WTC11 (cell line): Measurements from ENCODE around the gene SPG11. TPM values are rescaled to one million over a fixed set of nuclear protein-coding genes. Genes with fewer than 3 reads are reported as not detected.
"Not testable (repeated sequence)": the region's sequence is repeated elsewhere in the genome, so short reads cannot be mapped to it uniquely, and the experiment has no call there.

ENCODE experiments used
- ATAC-seq: fragments of 200-7000 bp; cut with Tn5 transposase; 2 replicates; pipeline ENCODE4 v1.10.0; 2021; ENCODE audit warnings: mild to moderate bottlenecking, moderate library complexity
- CTCF ChIA-PET: fragments of 300-600 bp; sonication (Branson Sonifier 250); formaldehyde crosslinking; loops from one replicate; lab custom pipeline; 2021; ENCODE audit warnings: antibody characterized with exemption; lab: Charles Lee
- POLR2A ChIA-PET: fragments of 350-600 bp; sonication (Branson Sonifier 250); formaldehyde crosslinking; loops from one replicate; lab custom pipeline; 2021; ENCODE audit warnings: antibody characterized with exemption; lab: Charles Lee
- DNase-seq: peaks from one replicate; pipeline ENCODE4 v3.0.0; 2021; ENCODE audit warnings: low spot score
- H3K27ac Mint-ChIP-seq: 2 replicates; pipeline ENCODE4 v1.8.0; 2021; ENCODE audit warnings: mixed read lengths
- H3K27me3 Mint-ChIP-seq: 2 replicates; pipeline ENCODE4 v1.8.0; 2021; ENCODE audit warnings: low read depth, mild to moderate bottlenecking, moderate library complexity, mixed read lengths
- H3K36me3 Mint-ChIP-seq: 2 replicates; pipeline ENCODE4 v1.8.0; 2021; ENCODE audit warnings: mixed read lengths
- H3K4me1 Mint-ChIP-seq: 2 replicates; pipeline ENCODE4 v1.8.0; 2022; ENCODE audit warnings: mixed read lengths
- H3K4me3 Mint-ChIP-seq: 2 replicates; pipeline ENCODE4 v1.8.0; 2021; ENCODE audit warnings: mild to moderate bottlenecking, moderate library complexity, mixed read lengths
- H3K9me3 Mint-ChIP-seq: 2 replicates; pipeline ENCODE4 v1.8.0; 2021; ENCODE audit warnings: mixed read lengths
- CREM ChIP-seq: sonication (generic); formaldehyde crosslinking; IDR thresholded peaks from 2 replicates; pipeline ENCODE4 v1.8.1; 2022; ENCODE audit warnings: mild to moderate bottlenecking, missing genetic modification reagents, moderate library complexity
- FOXJ3 ChIP-seq: sonication (generic); formaldehyde crosslinking; IDR thresholded peaks from 2 replicates; pipeline ENCODE4 v1.9.0; 2021; ENCODE audit warnings: missing genetic modification reagents, mild to moderate bottlenecking, borderline replicate concordance
- GABPB1 ChIP-seq: sonication (generic); formaldehyde crosslinking; IDR thresholded peaks from 2 replicates; pipeline ENCODE4 v1.8.1; 2023; ENCODE audit warnings: mild to moderate bottlenecking, missing genetic modification reagents
- KAT7 ChIP-seq: sonication (generic); formaldehyde crosslinking; IDR thresholded peaks from 2 replicates; pipeline ENCODE4 v1.8.1; 2023; ENCODE audit warnings: missing genetic modification reagents, mild to moderate bottlenecking, borderline replicate concordance
- NFYB ChIP-seq: sonication (generic); formaldehyde crosslinking; conservative IDR thresholded peaks from 2 replicates; pipeline ENCODE4 v1.8.0; 2022; ENCODE audit warnings: low read depth, missing genetic modification reagents
- SMAD4 ChIP-seq: sonication (generic); formaldehyde crosslinking; IDR thresholded peaks from 2 replicates; pipeline ENCODE4 v1.8.0; 2022; ENCODE audit warnings: mild to moderate bottlenecking, missing genetic modification reagents
- TEAD1 ChIP-seq: sonication (generic); formaldehyde crosslinking; IDR thresholded peaks from 2 replicates; pipeline ENCODE4 v1.8.0; 2022; ENCODE audit warnings: mild to moderate bottlenecking, missing genetic modification reagents
- TEAD4 ChIP-seq: sonication (generic); formaldehyde crosslinking; IDR thresholded peaks from 2 replicates; pipeline ENCODE4 v1.8.0; 2022; ENCODE audit warnings: mild to moderate bottlenecking, missing genetic modification reagents
- ZNF219 ChIP-seq: sonication (generic); formaldehyde crosslinking; IDR thresholded peaks from 2 replicates; pipeline ENCODE4 v1.8.0; 2023; ENCODE audit warnings: missing genetic modification reagents, mild to moderate bottlenecking, borderline replicate concordance
- ZNF317 ChIP-seq: sonication (generic); formaldehyde crosslinking; IDR thresholded peaks from 2 replicates; pipeline ENCODE4 v1.8.1; 2023; ENCODE audit warnings: low read depth, mild to moderate bottlenecking, moderate library complexity, missing genetic modification reagents, borderline replicate concordance
- total RNA-seq: library from RNA; stranded (reverse); gene quantifications from 3 replicates; pipeline ENCODE4 v1.2.3, GENCODE V29; 2021
- TF ChIP-seq, protein P1 (sequence below): sonication (generic); formaldehyde crosslinking; IDR thresholded peaks from 2 replicates; pipeline ENCODE4 v1.8.0; 2022; ENCODE audit warnings: mild to moderate bottlenecking, missing genetic modification reagents
- TF ChIP-seq, protein P2 (sequence below): sonication (generic); formaldehyde crosslinking; IDR thresholded peaks from 2 replicates; pipeline ENCODE4 v1.8.1; 2023; ENCODE audit warnings: mild to moderate bottlenecking, missing genetic modification reagents, borderline replicate concordance
- TF ChIP-seq, protein P3 (sequence below): sonication (generic); formaldehyde crosslinking; IDR thresholded peaks from 2 replicates; pipeline ENCODE4 v1.8.0; 2022; ENCODE audit warnings: missing genetic modification reagents
- TF ChIP-seq, protein P4 (sequence below): sonication (generic); formaldehyde crosslinking; IDR thresholded peaks from 2 replicates; pipeline ENCODE4 v1.8.1; 2023; ENCODE audit warnings: mild to moderate bottlenecking, moderate library complexity, missing genetic modification reagents
- TF ChIP-seq, protein P5 (sequence below): sonication (generic); formaldehyde crosslinking; IDR thresholded peaks from 2 replicates; pipeline ENCODE4 v1.8.0; 2023; ENCODE audit warnings: missing genetic modification reagents, mild to moderate bottlenecking, borderline replicate concordance

Gene SPG11
- total RNA-seq, 1 experiment from 2014 or later = 46.4 TPM

DNA sequence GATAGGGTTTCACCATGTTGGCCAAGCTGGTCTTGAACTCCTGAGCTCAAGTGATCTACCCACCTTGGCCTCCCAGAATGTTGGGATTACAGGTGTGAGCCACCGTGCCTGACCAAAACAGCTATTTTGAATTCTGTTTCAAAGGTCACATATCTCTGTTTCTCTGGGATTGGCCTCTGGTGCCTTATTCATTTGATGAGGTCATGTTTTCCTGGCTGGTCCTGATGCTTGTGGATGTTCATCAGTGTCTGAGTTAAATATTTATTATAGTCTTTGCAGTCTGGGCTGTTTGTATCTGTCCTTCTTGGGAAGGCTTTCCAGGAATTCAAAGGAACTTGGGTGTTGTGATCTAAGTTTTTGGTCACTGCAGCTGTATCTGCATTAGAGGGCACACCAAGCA, 42.5 kb upstream of the SPG11 start (continued):
- TF ChIP-seq GABPB1 (CRISPR knock-in tag) = no peak

DNA sequence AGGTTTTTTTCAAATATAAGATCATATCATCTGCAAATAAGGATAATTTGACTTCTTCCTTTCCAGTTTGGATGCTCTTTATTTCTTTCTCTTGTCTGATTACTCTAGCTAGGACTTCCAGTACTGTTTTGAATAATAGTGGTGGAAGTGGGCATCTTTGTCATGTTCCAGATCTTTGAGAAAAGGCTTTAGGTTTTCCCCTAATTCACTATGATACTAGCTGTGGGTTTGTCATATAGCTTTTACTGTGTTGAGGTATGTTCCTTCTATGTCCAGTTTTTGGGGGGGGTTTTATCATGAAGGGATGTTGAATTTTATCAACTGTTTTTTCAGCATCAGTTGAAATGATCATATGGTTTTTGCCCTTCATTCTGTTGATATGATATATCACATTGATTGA, 37.2 kb upstream of the SPG11 start:
- POLR2A ChIA-PET, DNase-seq, H3K36me3 Mint-ChIP-seq, CTCF ChIA-PET, H3K27ac Mint-ChIP-seq, ATAC-seq, H3K4me1 Mint-ChIP-seq, H3K4me3 Mint-ChIP-seq: not testable (repeated sequence)
- Mint-ChIP-seq H3K9me3 (peaks cover 45% of the 10 kb centered on the region), H3K27me3 (peaks cover 13% of the 10 kb centered on the region; the same call in 1 of the 2 replicates)

DNA sequence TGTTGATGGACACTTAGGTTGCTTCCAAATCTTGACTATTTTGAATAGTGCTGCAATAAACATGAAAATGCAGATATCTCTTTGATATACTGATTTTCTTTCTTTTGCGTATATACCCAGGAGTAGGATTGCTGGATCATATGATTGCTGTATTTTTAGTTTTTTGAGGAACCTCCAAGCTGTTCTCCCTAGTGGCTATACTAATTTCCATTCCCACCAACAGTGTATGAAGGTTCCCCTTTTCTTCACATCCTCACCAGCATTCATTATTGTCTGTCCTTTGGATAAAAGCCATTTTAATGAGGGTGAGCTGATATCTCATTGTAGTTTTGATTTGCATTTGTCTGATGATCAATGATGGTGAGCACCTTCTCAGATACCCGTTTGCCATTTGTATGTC, 35.2 kb upstream of the SPG11 start:
- Mint-ChIP-seq H3K27ac (no peak overlapping the region), H3K4me1 (no peaks in the 10 kb centered on the region), H3K27me3 (peaks cover 13% of the 10 kb centered on the region; the same call in 1 of the 2 replicates), H3K36me3 (no peaks in the 10 kb centered on the region), H3K9me3 (peaks cover 34% of the 10 kb centered on the region), H3K4me3 (no peak overlapping the region)
- TF ChIP-seq TEAD1 (no peak), ZNF219 (no peak), TEAD4 (no peak), ZNF317 (CRISPR knock-in tag) (no peak), CREM (CRISPR knock-in tag) (no peak), SMAD4 (CRISPR knock-in tag) (no peak)
- TF ChIP-seq, protein P1, sequence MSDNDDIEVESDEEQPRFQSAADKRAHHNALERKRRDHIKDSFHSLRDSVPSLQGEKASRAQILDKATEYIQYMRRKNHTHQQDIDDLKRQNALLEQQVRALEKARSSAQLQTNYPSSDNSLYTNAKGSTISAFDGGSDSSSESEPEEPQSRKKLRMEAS = no peak
- TF ChIP-seq, protein P2, sequence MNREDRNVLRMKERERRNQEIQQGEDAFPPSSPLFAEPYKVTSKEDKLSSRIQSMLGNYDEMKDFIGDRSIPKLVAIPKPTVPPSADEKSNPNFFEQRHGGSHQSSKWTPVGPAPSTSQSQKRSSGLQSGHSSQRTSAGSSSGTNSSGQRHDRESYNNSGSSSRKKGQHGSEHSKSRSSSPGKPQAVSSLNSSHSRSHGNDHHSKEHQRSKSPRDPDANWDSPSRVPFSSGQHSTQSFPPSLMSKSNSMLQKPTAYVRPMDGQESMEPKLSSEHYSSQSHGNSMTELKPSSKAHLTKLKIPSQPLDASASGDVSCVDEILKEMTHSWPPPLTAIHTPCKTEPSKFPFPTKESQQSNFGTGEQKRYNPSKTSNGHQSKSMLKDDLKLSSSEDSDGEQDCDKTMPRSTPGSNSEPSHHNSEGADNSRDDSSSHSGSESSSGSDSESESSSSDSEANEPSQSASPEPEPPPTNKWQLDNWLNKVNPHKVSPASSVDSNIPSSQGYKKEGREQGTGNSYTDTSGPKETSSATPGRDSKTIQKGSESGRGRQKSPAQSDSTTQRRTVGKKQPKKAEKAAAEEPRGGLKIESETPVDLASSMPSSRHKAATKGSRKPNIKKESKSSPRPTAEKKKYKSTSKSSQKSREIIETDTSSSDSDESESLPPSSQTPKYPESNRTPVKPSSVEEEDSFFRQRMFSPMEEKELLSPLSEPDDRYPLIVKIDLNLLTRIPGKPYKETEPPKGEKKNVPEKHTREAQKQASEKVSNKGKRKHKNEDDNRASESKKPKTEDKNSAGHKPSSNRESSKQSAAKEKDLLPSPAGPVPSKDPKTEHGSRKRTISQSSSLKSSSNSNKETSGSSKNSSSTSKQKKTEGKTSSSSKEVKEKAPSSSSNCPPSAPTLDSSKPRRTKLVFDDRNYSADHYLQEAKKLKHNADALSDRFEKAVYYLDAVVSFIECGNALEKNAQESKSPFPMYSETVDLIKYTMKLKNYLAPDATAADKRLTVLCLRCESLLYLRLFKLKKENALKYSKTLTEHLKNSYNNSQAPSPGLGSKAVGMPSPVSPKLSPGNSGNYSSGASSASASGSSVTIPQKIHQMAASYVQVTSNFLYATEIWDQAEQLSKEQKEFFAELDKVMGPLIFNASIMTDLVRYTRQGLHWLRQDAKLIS (CRISPR knock-in tag) = no peak
- ATAC-seq (no peak), DNase-seq (no peak)
- ChIA-PET CTCF (interaction anchor here (0.6 to 1.1 kb wide), 3 partner anchors 12 to 35 kb away, joined by 3 read pairs; partner anchors contain the start of genes PATL2 and SPG11), POLR2A (no interaction called here)

DNA sequence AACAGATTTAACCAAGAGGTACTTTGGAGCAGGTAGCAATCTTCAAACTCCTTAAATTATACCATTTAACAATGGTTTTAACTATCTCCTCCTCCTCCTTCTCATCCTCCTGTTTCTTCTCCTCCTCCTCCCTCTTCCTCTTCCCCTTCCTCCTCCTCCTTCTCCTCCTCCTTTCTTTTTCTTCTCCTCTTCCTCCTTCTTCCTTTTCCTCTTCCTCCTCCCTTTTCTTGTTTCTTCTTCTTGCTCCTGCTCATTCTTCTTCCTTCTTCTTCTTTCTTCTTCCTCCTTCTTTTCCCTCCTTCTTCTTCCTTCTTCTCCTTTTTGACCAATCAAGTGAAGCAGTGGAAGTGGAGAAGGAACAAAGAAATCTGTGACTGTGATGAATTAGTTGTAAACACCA, 33.6 kb upstream of the SPG11 start:
- H3K27ac Mint-ChIP-seq = no peak overlapping the region
- H3K9me3 Mint-ChIP-seq = peaks cover 19% of the 10 kb centered on the region
- TF ChIP-seq, protein P3, sequence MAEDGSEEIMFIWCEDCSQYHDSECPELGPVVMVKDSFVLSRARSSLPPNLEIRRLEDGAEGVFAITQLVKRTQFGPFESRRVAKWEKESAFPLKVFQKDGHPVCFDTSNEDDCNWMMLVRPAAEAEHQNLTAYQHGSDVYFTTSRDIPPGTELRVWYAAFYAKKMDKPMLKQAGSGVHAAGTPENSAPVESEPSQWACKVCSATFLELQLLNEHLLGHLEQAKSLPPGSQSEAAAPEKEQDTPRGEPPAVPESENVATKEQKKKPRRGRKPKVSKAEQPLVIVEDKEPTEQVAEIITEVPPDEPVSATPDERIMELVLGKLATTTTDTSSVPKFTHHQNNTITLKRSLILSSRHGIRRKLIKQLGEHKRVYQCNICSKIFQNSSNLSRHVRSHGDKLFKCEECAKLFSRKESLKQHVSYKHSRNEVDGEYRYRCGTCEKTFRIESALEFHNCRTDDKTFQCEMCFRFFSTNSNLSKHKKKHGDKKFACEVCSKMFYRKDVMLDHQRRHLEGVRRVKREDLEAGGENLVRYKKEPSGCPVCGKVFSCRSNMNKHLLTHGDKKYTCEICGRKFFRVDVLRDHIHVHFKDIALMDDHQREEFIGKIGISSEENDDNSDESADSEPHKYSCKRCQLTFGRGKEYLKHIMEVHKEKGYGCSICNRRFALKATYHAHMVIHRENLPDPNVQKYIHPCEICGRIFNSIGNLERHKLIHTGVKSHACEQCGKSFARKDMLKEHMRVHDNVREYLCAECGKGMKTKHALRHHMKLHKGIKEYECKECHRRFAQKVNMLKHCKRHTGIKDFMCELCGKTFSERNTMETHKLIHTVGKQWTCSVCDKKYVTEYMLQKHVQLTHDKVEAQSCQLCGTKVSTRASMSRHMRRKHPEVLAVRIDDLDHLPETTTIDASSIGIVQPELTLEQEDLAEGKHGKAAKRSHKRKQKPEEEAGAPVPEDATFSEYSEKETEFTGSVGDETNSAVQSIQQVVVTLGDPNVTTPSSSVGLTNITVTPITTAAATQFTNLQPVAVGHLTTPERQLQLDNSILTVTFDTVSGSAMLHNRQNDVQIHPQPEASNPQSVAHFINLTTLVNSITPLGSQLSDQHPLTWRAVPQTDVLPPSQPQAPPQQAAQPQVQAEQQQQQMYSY (CRISPR knock-in tag) = no peak
- TF ChIP-seq, protein P4, sequence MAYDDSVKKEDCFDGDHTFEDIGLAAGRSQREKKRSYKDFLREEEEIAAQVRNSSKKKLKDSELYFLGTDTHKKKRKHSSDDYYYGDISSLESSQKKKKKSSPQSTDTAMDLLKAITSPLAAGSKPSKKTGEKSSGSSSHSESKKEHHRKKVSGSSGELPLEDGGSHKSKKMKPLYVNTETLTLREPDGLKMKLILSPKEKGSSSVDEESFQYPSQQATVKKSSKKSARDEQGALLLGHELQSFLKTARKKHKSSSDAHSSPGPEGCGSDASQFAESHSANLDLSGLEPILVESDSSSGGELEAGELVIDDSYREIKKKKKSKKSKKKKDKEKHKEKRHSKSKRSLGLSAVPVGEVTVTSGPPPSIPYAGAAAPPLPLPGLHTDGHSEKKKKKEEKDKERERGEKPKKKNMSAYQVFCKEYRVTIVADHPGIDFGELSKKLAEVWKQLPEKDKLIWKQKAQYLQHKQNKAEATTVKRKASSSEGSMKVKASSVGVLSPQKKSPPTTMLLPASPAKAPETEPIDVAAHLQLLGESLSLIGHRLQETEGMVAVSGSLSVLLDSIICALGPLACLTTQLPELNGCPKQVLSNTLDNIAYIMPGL (CRISPR knock-in tag) = no peak
- TF ChIP-seq, protein P5, sequence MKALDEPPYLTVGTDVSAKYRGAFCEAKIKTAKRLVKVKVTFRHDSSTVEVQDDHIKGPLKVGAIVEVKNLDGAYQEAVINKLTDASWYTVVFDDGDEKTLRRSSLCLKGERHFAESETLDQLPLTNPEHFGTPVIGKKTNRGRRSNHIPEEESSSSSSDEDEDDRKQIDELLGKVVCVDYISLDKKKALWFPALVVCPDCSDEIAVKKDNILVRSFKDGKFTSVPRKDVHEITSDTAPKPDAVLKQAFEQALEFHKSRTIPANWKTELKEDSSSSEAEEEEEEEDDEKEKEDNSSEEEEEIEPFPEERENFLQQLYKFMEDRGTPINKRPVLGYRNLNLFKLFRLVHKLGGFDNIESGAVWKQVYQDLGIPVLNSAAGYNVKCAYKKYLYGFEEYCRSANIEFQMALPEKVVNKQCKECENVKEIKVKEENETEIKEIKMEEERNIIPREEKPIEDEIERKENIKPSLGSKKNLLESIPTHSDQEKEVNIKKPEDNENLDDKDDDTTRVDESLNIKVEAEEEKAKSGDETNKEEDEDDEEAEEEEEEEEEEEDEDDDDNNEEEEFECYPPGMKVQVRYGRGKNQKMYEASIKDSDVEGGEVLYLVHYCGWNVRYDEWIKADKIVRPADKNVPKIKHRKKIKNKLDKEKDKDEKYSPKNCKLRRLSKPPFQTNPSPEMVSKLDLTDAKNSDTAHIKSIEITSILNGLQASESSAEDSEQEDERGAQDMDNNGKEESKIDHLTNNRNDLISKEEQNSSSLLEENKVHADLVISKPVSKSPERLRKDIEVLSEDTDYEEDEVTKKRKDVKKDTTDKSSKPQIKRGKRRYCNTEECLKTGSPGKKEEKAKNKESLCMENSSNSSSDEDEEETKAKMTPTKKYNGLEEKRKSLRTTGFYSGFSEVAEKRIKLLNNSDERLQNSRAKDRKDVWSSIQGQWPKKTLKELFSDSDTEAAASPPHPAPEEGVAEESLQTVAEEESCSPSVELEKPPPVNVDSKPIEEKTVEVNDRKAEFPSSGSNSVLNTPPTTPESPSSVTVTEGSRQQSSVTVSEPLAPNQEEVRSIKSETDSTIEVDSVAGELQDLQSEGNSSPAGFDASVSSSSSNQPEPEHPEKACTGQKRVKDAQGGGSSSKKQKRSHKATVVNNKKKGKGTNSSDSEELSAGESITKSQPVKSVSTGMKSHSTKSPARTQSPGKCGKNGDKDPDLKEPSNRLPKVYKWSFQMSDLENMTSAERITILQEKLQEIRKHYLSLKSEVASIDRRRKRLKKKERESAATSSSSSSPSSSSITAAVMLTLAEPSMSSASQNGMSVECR (CRISPR knock-in tag) = no peak
- no peak for TF ChIP-seq GABPB1 (CRISPR knock-in tag)
- TF ChIP-seq NFYB (CRISPR knock-in tag) = no peak
- TF ChIP-seq FOXJ3 (CRISPR knock-in tag) = no peak
- TF ChIP-seq KAT7 (CRISPR knock-in tag) = no peak

More for the DNA sequence above, 33.6 kb upstream of the SPG11 start:
- H3K27me3 Mint-ChIP-seq = peaks cover 11% of the 10 kb centered on the region; the same call in 1 of the 2 replicates
- ChIA-PET POLR2A (no interaction called here), CTCF (no interaction called here)
- DNase-seq (no peak), ATAC-seq (no peak)
- H3K36me3 Mint-ChIP-seq = no peaks in the 10 kb centered on the region
- no peaks in the 10 kb centered on the region for H3K4me1 Mint-ChIP-seq
- no peak overlapping the region for H3K4me3 Mint-ChIP-seq
